HG02852 (cell line): ENCODE results near the gene SACS.
"Not testable (repeated sequence)": the region's sequence is repeated elsewhere in the genome, so short reads cannot be mapped to it uniquely, and the experiment has no call there.

Experiments
- ATAC-seq: cut with Tn5 transposase; IDR thresholded peaks from one replicate; pipeline ENCODE4 v1.9.1; 2021; ENCODE audit warnings: mild to moderate bottlenecking, moderate library complexity; ENCODE audit not compliant: unreplicated experiment

The SACS gene

GRCh38 chr13:23320926-23321534 lies 112.5 kb downstream of the SACS start:
- no peak for ATAC-seq

DNA sequence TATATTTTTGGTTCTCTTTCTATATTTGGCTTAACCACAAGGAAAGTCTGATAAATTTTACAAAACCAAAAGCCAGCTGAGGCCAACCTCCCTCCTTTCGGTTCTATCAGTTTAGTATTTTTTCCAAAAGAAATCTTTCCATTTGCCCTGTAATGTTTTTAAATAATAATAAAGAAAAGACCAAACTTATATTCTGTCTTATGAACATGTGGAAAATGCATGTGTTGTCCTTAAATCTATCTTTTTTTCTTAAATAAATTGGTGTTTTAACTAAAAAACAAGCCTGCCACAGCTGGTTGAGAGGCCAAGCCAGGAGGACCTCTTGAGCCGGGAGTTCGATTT lies 113.6 kb downstream of the SACS start:
- no peak for ATAC-seq

GRCh38 chr13:23314837-23315236 lies 118.7 kb downstream of the SACS start:
- not testable (repeated sequence) for ATAC-seq

DNA sequence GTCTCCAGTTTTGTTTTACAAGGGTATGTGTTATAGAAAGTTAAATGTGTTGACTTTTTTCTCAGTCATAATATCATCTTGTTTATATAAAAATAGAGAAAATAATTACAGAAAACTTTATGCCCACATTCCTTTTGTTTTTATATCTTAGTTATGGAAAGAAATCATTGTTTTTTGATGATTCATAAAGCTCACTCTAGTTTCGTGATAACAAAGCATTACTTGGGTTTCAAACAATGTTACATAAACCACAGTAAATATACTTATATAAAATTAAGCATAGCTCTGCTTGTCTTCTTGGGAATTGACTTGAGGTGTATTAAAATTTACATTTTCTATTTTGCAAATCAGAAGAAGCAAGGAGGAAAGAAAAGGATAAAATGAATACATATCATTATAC lies 140.9 kb downstream of the SACS start:
- no peak for ATAC-seq

GRCh38 chr13:23289917-23290357 lies 143.6 kb downstream of the SACS start:
- ATAC-seq = no peak

GRCh38 chr13:23288995-23289394 lies 144.5 kb downstream of the SACS start:
- ATAC-seq = no peak

DNA sequence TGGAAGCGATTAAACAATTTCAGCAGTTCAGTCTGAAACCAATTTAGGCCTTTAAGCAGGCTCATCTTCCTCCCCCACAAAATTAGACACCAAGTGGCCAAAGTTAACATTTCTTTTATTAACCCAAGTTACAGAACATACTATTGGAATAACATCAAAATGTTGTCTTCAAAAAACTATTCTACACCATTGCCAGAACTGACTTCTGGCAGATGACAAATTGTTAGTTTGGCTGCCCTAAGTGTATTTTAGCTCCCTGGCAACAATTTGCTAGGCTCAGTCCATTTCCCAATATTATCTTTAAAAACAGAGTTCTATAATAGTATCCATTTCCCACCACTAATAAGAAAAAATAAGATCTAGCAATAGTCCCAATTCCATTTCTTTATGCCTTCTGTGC lies 144.9 kb downstream of the SACS start:
- no peak for ATAC-seq

GRCh38 chr13:23279321-23279720 lies 154.2 kb downstream of the SACS start:
- no peak for ATAC-seq
